H1 (cell line): Measurements from ENCODE around the gene CASR. TPM values are rescaled to one million over a fixed set of nuclear protein-coding genes. Genes with fewer than 3 reads are reported as not detected.

ENCODE experiments used
- CTCF ChIA-PET: fragments of 300-600 bp; sonication (Branson Sonifier 250); formaldehyde crosslinking; loops from one replicate; lab custom pipeline; 2021; ENCODE audit not compliant: partially characterized antibody; lab: Charles Lee
- POLR2A ChIA-PET: fragments of 300-600 bp; sonication (Branson Sonifier 250); formaldehyde crosslinking; loops from one replicate; lab custom pipeline; 2021; ENCODE audit warnings: inconsistent platforms; ENCODE audit not compliant: partially characterized antibody; lab: Charles Lee
- DNase-seq, 2 experiments: peaks; one replicate each; pipeline versions ENCODE4 v3.0.0 to v3.0.0-alpha.2; 2010 to 2022; ENCODE audit warnings: low spot score in 2 of 2, low read depth in 1 of 2, mixed read lengths in 1 of 2
- FAIRE-seq: peaks from 2 replicates; lab custom pipeline; 2011; peaks lifted over from hg19 to GRCh38; lab: Jason Lieb, UNC
- H2AFZ ChIP-seq: 2 replicates; pipeline ENCODE4 v1.8.1; 2012; ENCODE audit warnings: low read length, inconsistent platforms
- H2AK5ac ChIP-seq: 2 replicates; pipeline ENCODE4 v1.6.1; 2013; ENCODE audit warnings: low read depth, low read length
- H2BK120ac ChIP-seq: replicated peaks from 2 replicates; pipeline ENCODE3; 2013; ENCODE audit warnings: low read depth, low read length, inconsistent platforms
- H2BK12ac ChIP-seq: 2 replicates; pipeline ENCODE4 v1.6.1; 2013; ENCODE audit warnings: low read depth, low read length
- H2BK15ac ChIP-seq: 2 replicates; pipeline ENCODE4 v1.6.1; 2013; ENCODE audit warnings: low read length
- H2BK20ac ChIP-seq: 2 replicates; pipeline ENCODE4 v1.6.1; 2013; ENCODE audit warnings: low read length
- H2BK5ac ChIP-seq: 2 replicates; pipeline ENCODE4 v1.6.1; 2013; ENCODE audit warnings: low read depth, low read length
- H3K14ac ChIP-seq: 2 replicates; pipeline ENCODE4 v1.6.1; 2013; ENCODE audit warnings: inconsistent platforms; ENCODE audit not compliant: insufficient read length
- H3K18ac ChIP-seq: 2 replicates; pipeline ENCODE4 v1.6.1; 2013; ENCODE audit warnings: low read length; ENCODE audit errors: extremely low read depth
- H3K23ac ChIP-seq: 2 replicates; pipeline ENCODE4 v1.6.1; 2013; ENCODE audit warnings: inconsistent platforms; ENCODE audit not compliant: insufficient read length
- H3K23me2 ChIP-seq: 2 replicates; pipeline ENCODE4 v1.6.1; 2013; ENCODE audit warnings: low read depth, low read length
- H3K27ac ChIP-seq: 2 replicates; pipeline ENCODE4 v1.6.1; 2011; ENCODE audit warnings: low read depth, low read length, inconsistent platforms
- H3K27me3 ChIP-seq, 4 experiments: replicated peaks in 1 of 4; 1 replicate in 1 of 4; 2 replicates in 3 of 4; pipeline versions ENCODE4 v1.6.1 to v1.8.1; 2011 to 2013; ENCODE audit warnings: low read length in 3 of 4, mild to moderate bottlenecking in 3 of 4, inconsistent platforms in 2 of 4, mixed read lengths in 2 of 4, moderate library complexity in 1 of 4; ENCODE audit not compliant: control insufficient read depth in 3 of 4, insufficient read depth in 3 of 4; ENCODE audit errors: extremely low read depth in 1 of 4
- H3K36me3 ChIP-seq, 4 experiments: 2 replicates each; pipeline versions ENCODE4 v1.6.1 to v1.8.1; 2011 to 2013; ENCODE audit warnings: mild to moderate bottlenecking in 4 of 4, low read length in 3 of 4, moderate library complexity in 2 of 4, control low read depth in 1 of 4, inconsistent platforms in 1 of 4; ENCODE audit not compliant: insufficient read depth in 4 of 4, control insufficient read depth in 2 of 4
- H3K4ac ChIP-seq: replicated peaks from 2 replicates; pipeline ENCODE3; 2013; ENCODE audit warnings: low read length, low read depth, mixed read lengths, inconsistent platforms; ENCODE audit not compliant: insufficient read length
- H3K4me1 ChIP-seq, 4 experiments: replicated peaks in 1 of 4; 1 replicate in 1 of 4; 2 replicates in 3 of 4; pipeline versions ENCODE4 v1.6.1 to v1.8.1; 2011 to 2013; ENCODE audit warnings: low read length in 3 of 4, inconsistent platforms in 2 of 4, mixed read lengths in 1 of 4; ENCODE audit not compliant: insufficient read depth in 4 of 4, control insufficient read depth in 3 of 4
- H3K4me2 ChIP-seq, 2 experiments: 2 replicates each; pipeline versions ENCODE4 v1.6.1 to v1.8.1; 2011 to 2013; ENCODE audit warnings: low read depth in 2 of 2, low read length in 2 of 2, control low read depth in 1 of 2, inconsistent platforms in 1 of 2, mild to moderate bottlenecking in 1 of 2; ENCODE audit not compliant: insufficient read depth in 1 of 2
- H3K4me3 ChIP-seq, 4 experiments: fragments of 200-600, 300-600 bp in 1 of 4; sonication (generic), shearing (Covaris generic), sonication (Bioruptor Twin) in 1 of 4; 2 replicates each; pipeline versions ENCODE4 v1.5.1 to v1.8.1; 2011 to 2016; ENCODE audit warnings: low read length in 4 of 4, low read depth in 3 of 4, control low read depth in 2 of 4, inconsistent platforms in 2 of 4, mild to moderate bottlenecking in 2 of 4, mixed read lengths in 1 of 4, moderate library complexity in 1 of 4; ENCODE audit not compliant: insufficient read depth in 2 of 4; ENCODE audit errors: extremely low read depth in 1 of 4
- H3K56ac ChIP-seq: replicated peaks from 2 replicates; pipeline ENCODE3; 2013; ENCODE audit warnings: low read depth, mild to moderate bottlenecking, mixed read lengths, low read length, inconsistent platforms; ENCODE audit not compliant: insufficient read length
- H3K79me1 ChIP-seq: 2 replicates; pipeline ENCODE4 v1.6.1; 2013; ENCODE audit warnings: low read depth, low read length, control low read depth
- H3K79me2 ChIP-seq, 2 experiments: 2 replicates each; pipeline versions ENCODE4 v1.6.1 to v1.8.1; 2012 to 2013; ENCODE audit warnings: low read length in 2 of 2, mild to moderate bottlenecking in 2 of 2, inconsistent platforms in 1 of 2; ENCODE audit not compliant: insufficient read depth in 2 of 2, control insufficient read depth in 1 of 2
- H3K9ac ChIP-seq, 4 experiments: replicated peaks in 1 of 4; 1 replicate in 1 of 4; 2 replicates in 3 of 4; pipeline versions ENCODE4 v1.6.1 to v1.8.1; 2011 to 2013; ENCODE audit warnings: low read depth in 3 of 4, low read length in 3 of 4, control low read depth in 2 of 4, mild to moderate bottlenecking in 2 of 4, moderate library complexity in 2 of 4, inconsistent platforms in 1 of 4; ENCODE audit errors: extremely low read depth in 1 of 4
- H3K9me3 ChIP-seq, 2 experiments: 2 replicates each; pipeline versions ENCODE4 v1.6.1 to v1.8.1; 2012 to 2013; ENCODE audit warnings: mild to moderate bottlenecking in 2 of 2, moderate library complexity in 2 of 2, control low read depth in 1 of 2, inconsistent platforms in 1 of 2, low read depth in 1 of 2, low read length in 1 of 2, mixed read lengths in 1 of 2; ENCODE audit not compliant: insufficient read depth in 2 of 2
- H4K20me1 ChIP-seq, 2 experiments: replicated peaks in 1 of 2; 2 replicates each; pipeline versions ENCODE3 to v1.8.1; 2011 to 2013; ENCODE audit warnings: inconsistent platforms in 2 of 2, low read length in 2 of 2, mild to moderate bottlenecking in 1 of 2; ENCODE audit not compliant: insufficient read depth in 2 of 2, control insufficient read depth in 1 of 2
- H4K5ac ChIP-seq: 2 replicates; pipeline ENCODE4 v1.6.1; 2013; ENCODE audit warnings: low read length, low read depth, mixed read lengths, inconsistent platforms; ENCODE audit not compliant: insufficient read length
- H4K8ac ChIP-seq: 2 replicates; pipeline ENCODE4 v1.8.0; 2013; ENCODE audit warnings: mild to moderate bottlenecking, moderate library complexity, low read length, inconsistent platforms; ENCODE audit not compliant: insufficient read depth; ENCODE audit errors: extremely low read depth
- H4K91ac ChIP-seq: replicated peaks from 2 replicates; pipeline ENCODE3; 2013; ENCODE audit warnings: low read length, mixed read lengths, inconsistent platforms; ENCODE audit not compliant: insufficient read length
- CBX5 ChIP-seq: fragments of 300-800, 300-1000 bp; sonication (generic); IDR thresholded peaks from 2 replicates; pipeline ENCODE4 v1.7.1; 2016; ENCODE audit warnings: antibody characterized with exemption, low read length, low read depth
- EGR1 ChIP-seq: IDR thresholded peaks from 2 replicates; pipeline ENCODE4 v1.6.1; 2011; ENCODE audit warnings: low read depth, low read length, borderline replicate concordance
- HDAC6 ChIP-seq: IDR thresholded peaks from one replicate; pipeline ENCODE4 v1.7.1; 2012; ENCODE audit warnings: low read depth, mild to moderate bottlenecking, inconsistent platforms, low read length, moderate library complexity
- KDM1A ChIP-seq: fragments of 200-600, 300-600 bp; sonication (generic); IDR thresholded peaks from 2 replicates; pipeline ENCODE4 v1.7.1; 2016; ENCODE audit warnings: mild to moderate bottlenecking, low read length, borderline replicate concordance
- KDM4A ChIP-seq: IDR thresholded peaks from one replicate; pipeline ENCODE4 v1.7.1; 2012; ENCODE audit warnings: low read depth, mild to moderate bottlenecking, moderate library complexity, low read length, inconsistent platforms; ENCODE audit not compliant: severe bottlenecking
- POLR2A ChIP-seq, 2 experiments: IDR thresholded peaks; 1 replicate in 1 of 2; 2 replicates in 1 of 2; pipeline ENCODE4 v1.6.1; 2011; ENCODE audit warnings: low read depth in 2 of 2, low read length in 2 of 2, mild to moderate bottlenecking in 2 of 2; ENCODE audit errors: control extremely low read depth in 1 of 2
- RBBP5 ChIP-seq: IDR thresholded peaks from 2 replicates; pipeline ENCODE4 v1.7.1; 2012; ENCODE audit warnings: low read depth, mild to moderate bottlenecking, inconsistent platforms, low read length, moderate library complexity, borderline replicate concordance
- RNF2 ChIP-seq: fragments of 200-900, 300-1000 bp; sonication (generic); IDR thresholded peaks from 2 replicates; pipeline ENCODE4 v1.7.1; 2016; ENCODE audit warnings: borderline replicate concordance, low read depth, mild to moderate bottlenecking, antibody characterized with exemption, low read length; ENCODE audit not compliant: poor library complexity, severe bottlenecking; ENCODE audit errors: missing control alignments
- RXRA ChIP-seq: IDR thresholded peaks from 2 replicates; pipeline ENCODE4 v1.6.1; 2011; ENCODE audit warnings: low read depth, mild to moderate bottlenecking, low read length, moderate library complexity; ENCODE audit not compliant: insufficient read depth
- SP4 ChIP-seq: IDR thresholded peaks from 2 replicates; pipeline ENCODE4 v1.6.1; 2012; ENCODE audit warnings: low read length, inconsistent platforms
- SRF ChIP-seq: IDR thresholded peaks from 2 replicates; pipeline ENCODE4 v1.6.1; 2011; ENCODE audit warnings: mild to moderate bottlenecking, low read depth, low read length, moderate library complexity
- SUZ12 ChIP-seq: fragments of 200-600 bp; sonication (generic); IDR thresholded peaks from 2 replicates; pipeline ENCODE4 v1.6.1; 2012; ENCODE audit warnings: mild to moderate bottlenecking, inconsistent platforms, low read length, moderate library complexity, mixed read lengths
- TAF1 ChIP-seq: IDR thresholded peaks from 2 replicates; pipeline ENCODE4 v1.6.1; 2011; ENCODE audit warnings: mild to moderate bottlenecking, low read depth, low read length
- YY1 ChIP-seq: IDR thresholded peaks from 2 replicates; pipeline ENCODE4 v1.6.1; 2011; ENCODE audit warnings: low read depth, mild to moderate bottlenecking, low read length
- ZNF274 ChIP-seq: IDR thresholded peaks from 2 replicates; pipeline ENCODE4 v1.7.0; 2012; ENCODE audit warnings: low read length, borderline replicate concordance; ENCODE audit errors: extremely low read depth
- WGBS, 2 experiments: shearing (Covaris generic) in 1 of 2; methylation state at CpG; one replicate each; pipeline versions ENCODE4 v1.1.6 to v1.1.7; 2013 to 2015; ENCODE audit warnings: low lambda C conversion rate in 2 of 2, mixed read lengths in 2 of 2, inconsistent platforms in 1 of 2, low coverage in 1 of 2, missing lambda C conversion rate in 1 of 2; ENCODE audit not compliant: insufficient replicate concordance in 2 of 2, insufficient coverage in 1 of 2, insufficient read length in 1 of 2; ENCODE audit errors: extremely low coverage in 1 of 2, missing lambda C conversion rate in 1 of 2; 5-methylcytosine and 5-hydroxymethylcytosine counted together
- polyA plus RNA-seq, 7 experiments: library from polyadenylated mRNA; depleted of rRNA in 3 of 7; stranded (reverse) in 5 of 7; unstranded in 2 of 7; fragments of >200 nt in 5 of 7; fragments of 200-250 nt in 2 of 7; gene quantifications; 1 replicate in 5 of 7; 2 replicates in 1 of 7; 4 replicates in 1 of 7; pipeline versions ENCODE4 v1.2.1 to v1.2.3, GENCODE V29; 2011 to 2013; ENCODE audit warnings: missing spikeins in 2 of 7, mixed read lengths in 2 of 7
- total RNA-seq: library from RNA; stranded (reverse); fragmentation: NEBNext Ultra II Directional; extraction: Animal tissue kit (Norgen Biotek cat#: 25700); gene quantifications from 2 replicates; pipeline ENCODE4 v1.2.1, GENCODE V29; 2021

CASR gene
- total and polyA plus RNA-seq, 2 of the 8 experiments (the other 6 are each of a cell fraction or from before 2014, with no cell fraction given), result 0.36 to 0.58 TPM

- H2AK5ac ChIP-seq, result no peak overlapping the region
- H3K79me2 ChIP-seq, result no peaks in the 10 kb centered on the region
- no peak overlapping the region for H3K4me3 ChIP-seq
- POLR2A ChIA-PET, result no interaction called here
- H2BK20ac ChIP-seq, result no peak overlapping the region
- no peak overlapping the region for H3K4me2 ChIP-seq
- no peak overlapping the region for H3K18ac ChIP-seq
- WGBS, 2 experiments, result 82% methylated on average over 2 of the region's 2 CpGs; no CpG with 5 or more reads in 1 of the 2 experiments
- no peak overlapping the region for H3K4ac ChIP-seq
- no peak overlapping the region for H4K91ac ChIP-seq
- H3K9me3 ChIP-seq, result 0 out of 4 replicates have a peak, but pooled peaks cover 3% of the 10 kb centered on the region in 2 experiments
- no peak overlapping the region for H2BK120ac ChIP-seq
- H4K20me1 ChIP-seq, result no peaks in the 10 kb centered on the region
- H3K4me1 ChIP-seq, result no peaks in the 10 kb centered on the region
- DNase-seq (no peak), FAIRE-seq (no peak)
- H3K9ac ChIP-seq, result no peak overlapping the region
- no peaks in the 10 kb centered on the region for H3K27me3 ChIP-seq
- H2BK5ac ChIP-seq, result no peak overlapping the region
- H4K8ac ChIP-seq, result no peak overlapping the region
- H4K5ac ChIP-seq, result no peak overlapping the region
- no peak overlapping the region for H3K27ac ChIP-seq
- no peak overlapping the region for H3K14ac ChIP-seq
- H2AFZ ChIP-seq, result no peak overlapping the region
- no peak overlapping the region for H2BK12ac ChIP-seq
- no peak overlapping the region for H2BK15ac ChIP-seq
- H3K36me3 ChIP-seq, result no peaks in the 10 kb centered on the region
- H3K56ac ChIP-seq, result no peak overlapping the region
- H3K23ac ChIP-seq, result no peak overlapping the region
- CTCF ChIA-PET, result interaction anchor here (1.0 to 1.9 kb wide), 4 partner anchors 11 to 172 kb away, joined by 3 to 6 read pairs (median 4); no protein-coding TSS in a partner anchor
- H3K79me1 ChIP-seq, result no peaks in the 10 kb centered on the region
- H3K23me2 ChIP-seq, result no peaks in the 10 kb centered on the region
- TF ChIP-seq POLR2A (IDR thresholded peaks at IDR 0.05; ENCODE audit: control extremely low read depth in 1 of 2, low read depth in 2 of 2, low read length in 2 of 2) (no peak), HDAC6 (no peak), TAF1 (no peak), SRF (no peak), RXRA (no peak), CBX5 (no peak), KDM4A (no peak), YY1 (no peak), RNF2 (no peak), EGR1 (no peak), RBBP5 (no peak), SUZ12 (no peak), SP4 (no peak), KDM1A (no peak), ZNF274 (no peak)
Observed at GRCh38 chr3:122273498-122273897, 90.0 kb downstream of the CASR start.
